Epidermal melanocyte (primary cell): ENCODE results near the gene TRIM14.
"Not testable (repeated sequence)": the region's sequence is repeated elsewhere in the genome, so short reads cannot be mapped to it uniquely, and the experiment has no call there.

Source experiments
- DNase-seq: peaks from one replicate; pipeline ENCODE4 v3.0.0; 2011; ENCODE audit warnings: low spot score; ENCODE audit not compliant: insufficient read length

Gene TRIM14

DNA sequence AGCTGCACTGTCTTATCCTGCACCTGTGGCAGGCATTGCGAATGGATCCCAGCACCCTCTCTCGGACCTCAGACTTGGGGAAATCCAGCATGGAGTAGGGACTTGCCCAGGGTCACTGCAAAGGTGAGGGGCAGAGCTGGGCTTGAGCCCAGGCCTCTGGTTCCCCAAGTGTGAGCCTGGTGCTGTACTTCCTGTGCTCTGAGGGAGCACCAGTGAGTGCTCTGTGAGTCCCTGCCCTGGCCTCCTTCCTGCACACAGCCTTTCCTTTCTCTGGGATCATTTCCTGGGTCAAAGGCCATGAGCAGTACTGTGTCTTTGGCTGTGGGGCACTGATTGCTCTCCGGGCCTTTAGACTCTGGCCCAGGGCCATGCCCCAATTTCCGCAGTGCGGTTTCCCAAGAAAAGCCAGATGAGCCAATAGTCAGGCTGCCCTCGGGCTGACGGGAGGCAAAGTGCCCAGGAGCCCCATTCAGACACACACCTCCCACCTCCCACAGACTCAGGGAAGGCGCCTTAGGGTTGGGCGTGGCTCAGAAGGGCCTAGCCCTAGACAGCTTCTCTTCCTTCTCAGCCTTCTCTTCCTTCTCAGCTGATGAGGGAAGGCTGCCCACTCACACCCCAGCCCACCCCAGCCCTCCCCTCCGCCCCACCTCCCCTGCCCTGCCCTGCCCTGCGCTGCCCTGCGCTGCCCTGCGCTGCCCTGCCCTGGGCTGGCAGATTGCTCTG, 23.3 kb upstream of the TRIM14 start:
- DNase-seq: no peak

DNA sequence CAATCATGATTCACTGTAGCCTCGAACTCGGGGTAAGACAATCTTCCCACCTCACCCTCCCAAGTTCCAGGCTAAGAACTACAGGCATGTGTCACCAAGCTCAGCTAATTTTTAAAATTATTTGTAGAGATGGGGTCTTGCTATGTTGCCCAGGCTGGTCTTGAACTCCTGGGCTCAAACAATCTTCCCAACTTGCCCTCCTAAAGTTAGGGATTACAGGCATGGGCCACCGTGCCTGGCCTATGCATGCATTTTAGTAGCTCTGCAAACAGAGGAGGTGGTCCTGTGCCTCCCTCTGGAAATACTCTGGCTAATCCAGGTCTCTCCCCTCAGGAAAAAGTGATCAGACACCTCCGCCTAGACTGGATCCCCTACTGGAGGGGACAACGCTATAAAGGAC, 21.5 kb upstream of the TRIM14 start:
- no peak for DNase-seq

DNA sequence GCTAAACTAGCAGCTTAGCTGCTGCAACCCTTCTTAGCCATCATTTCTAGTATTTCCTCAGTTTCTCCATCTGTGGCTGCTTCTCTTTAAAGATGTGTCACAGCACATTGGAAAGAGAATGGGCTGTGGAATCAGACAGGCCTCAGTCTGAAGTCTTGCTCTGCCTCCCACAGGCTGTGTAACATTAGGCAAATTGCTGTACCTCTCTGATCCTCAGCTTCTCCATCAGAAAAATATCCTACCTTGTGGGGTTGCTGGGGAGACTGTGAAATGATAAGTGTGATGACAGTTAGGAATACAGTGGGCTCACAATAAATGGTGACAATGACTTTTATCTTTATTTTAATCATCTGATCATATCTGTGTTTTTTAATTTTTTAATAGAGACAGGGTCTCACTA, 17.5 kb upstream of the TRIM14 start:
- DNase-seq: no peak

DNA sequence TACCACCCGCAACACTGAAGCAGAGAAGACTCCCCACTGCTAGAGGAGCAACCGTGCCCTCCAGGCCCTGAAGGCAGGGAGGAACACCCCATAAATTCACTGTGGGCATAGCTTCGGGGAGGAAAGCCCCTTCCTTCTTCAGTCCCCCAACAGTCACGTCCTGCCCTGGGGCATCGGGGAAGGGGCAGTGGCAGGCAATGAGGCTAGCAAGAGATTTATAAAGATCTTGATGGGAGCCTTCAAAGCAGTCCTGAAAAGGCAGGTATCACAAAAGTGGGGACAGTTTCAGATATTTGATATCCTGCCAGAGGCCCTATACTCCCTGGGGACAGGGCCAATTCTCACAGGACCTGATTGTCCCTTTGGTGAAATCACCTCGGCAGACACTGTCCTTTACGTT, 16.9 kb upstream of the TRIM14 start:
- DNase-seq: no peak

DNA sequence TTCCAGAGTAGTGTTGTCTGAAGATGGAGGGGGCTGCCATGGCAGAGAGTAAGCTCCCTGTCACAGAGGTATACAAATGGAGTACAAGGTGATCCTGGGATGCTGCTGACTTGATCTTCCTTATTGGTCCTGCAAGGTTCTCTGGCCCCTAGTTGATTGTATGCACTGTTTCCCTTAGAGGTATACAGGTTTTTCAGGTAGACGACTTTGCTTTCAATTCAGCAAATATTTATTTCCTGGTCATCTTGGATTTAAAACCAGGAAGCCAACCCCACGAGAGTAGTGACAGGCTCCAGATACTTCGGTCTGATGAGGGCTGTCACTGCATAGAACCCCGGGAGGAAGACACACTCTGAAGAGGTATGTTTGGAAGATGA, 16.5 kb upstream of the TRIM14 start:
- no peak for DNase-seq

DNA sequence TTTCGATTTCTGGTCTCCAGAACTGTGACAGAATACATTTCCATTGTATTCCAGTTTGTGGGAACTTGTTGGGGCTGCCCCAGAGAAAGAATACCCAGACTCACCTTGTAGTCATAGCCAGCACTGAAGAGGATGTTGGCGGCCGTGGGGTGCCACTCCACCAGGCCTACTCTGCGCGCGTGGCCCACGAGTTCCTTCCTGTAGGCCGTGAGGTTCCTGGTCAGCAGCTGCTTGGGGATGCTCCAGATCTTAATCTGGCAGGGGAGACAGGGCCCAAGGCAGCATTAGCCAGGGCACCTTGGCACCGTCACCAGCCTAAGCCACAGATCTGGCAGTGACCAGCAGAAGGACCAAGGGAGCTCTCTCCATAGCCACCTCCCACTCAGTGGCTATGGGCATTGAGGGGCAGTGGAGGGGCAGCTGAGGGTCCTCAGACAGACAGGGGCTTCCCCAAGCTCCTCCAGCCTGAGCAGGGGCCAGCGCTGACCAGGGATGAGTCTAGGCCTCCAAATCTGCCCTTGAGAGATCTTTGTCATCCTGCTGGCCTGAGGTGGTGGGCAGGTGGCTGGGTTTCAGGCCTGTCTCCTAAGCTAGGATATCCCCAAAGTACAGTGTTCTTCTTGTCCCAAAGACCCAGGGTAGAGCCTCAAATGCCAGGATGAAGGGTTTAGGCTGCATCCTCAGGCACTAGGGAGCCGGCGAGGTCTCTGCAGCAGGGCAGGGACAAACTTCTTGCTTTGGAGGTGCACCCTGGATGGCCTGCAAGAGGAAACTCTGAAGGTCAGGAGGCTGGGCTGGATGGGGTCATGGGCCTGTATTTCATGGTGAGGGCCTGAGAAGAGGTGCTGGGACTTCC, 15.9 kb upstream of the TRIM14 start:
- DNase-seq: no peak

DNA sequence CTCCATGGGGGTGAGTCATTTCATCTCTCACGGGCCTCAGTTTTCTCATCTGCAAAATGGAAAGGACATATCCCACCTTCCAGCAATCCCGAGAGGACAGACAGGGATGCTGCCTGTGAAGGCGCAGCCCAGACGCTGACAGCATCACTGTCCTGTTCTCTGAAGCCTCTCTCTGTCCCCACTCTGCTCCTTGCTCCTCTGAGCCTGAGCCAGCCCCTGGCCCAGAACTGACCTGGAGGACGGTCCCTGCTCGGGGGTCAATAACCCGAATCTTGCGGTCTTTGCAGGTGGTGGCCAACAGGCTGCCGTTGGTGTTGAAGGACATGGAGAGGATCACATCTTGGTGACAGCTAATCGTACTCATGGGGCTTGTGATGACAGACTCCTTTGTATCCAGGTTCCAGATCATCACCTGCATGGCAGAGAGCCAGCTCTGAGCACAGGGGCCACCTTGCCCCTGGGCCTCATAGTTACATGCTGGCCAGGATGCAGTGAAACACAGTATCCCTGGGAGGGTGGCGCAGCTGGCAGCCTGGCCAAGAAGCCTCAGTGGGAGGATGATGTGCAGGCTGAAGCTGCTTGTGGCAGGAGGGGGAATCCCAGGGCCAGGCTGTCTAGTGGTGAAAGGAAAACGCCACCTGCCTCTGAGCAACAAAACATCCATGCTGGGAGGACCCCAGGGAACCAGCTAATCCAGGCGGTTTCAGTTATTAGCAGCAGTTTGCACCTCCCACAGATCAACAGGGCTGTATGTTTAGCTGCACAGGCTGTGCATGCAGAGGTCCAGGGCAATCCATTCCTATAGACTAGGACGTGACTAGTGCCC, 14.0 kb upstream of the TRIM14 start:
- no peak for DNase-seq

DNA sequence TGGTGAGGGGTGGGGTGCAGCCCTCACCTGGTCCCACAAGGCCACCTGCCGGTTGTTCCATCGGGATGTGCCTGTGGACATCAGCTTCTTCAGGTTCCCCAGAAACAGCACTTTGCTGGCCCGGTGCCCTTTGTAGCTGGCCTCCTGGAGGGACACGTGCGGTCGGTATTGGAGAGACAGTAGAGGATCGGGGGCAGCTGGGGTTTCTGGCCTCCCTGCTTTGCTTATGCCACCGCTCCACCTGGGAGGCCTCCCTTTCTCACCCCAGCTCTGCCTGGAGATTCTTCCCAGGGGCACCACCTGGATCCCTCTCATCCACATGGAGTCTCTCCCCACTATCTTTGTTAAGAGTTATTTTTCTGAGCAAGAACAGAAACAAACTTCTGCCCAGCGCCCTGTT, 13.1 kb upstream of the TRIM14 start:
- no peak for DNase-seq

DNA sequence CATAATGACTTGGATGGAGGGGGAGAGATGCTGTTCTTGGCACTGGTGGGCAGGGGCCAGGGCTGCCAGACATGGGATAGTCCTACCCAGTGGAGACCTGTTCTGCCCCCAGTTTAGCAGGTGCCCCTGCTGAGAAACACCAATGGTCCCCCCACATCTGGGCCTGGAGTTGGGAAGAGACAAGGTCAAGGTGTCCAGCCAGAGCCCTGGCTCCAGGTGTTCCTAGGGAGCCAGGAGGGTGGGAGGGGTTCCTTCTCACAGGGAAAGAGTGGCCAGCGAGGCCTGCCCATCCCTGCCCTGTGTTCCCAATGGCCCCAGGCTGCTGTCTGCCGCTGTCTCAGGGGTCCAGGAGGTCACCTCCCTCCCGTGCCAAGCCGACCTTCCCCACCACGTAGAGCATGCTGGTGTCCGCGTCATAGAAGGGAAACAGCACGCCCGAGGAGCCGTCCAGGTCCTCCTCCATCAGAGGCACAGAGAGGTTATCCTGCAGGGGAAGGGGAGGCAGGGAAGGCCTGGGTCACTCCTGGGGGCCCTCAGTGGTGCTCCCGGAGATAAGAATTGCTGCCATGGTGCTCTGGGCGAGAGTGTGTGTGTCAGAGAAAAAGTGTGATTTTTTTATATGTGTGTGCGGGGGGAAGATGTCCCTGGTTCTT, 11.7 kb upstream of the TRIM14 start:
- DNase-seq: no peak

DNA sequence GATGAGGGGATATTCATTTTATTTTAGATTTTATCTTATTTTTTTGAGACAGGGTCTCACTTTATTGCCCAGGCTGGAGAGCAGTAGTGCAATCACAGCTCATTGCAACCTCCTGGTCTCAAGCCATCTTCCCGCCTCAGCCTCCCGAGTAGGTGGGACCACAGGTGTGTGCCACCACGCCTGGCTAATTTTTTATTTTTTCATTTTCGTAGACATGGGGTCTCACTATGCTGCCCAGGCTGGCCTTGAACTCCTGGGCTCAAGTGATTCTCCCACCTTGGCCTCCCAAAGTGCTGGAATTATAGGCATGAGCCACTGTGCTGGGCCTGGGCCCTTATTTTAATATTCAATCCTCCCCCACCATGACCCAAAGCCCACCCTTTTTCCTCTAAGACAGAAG, 11.0 kb upstream of the TRIM14 start:
- not testable (repeated sequence) for DNase-seq

DNA sequence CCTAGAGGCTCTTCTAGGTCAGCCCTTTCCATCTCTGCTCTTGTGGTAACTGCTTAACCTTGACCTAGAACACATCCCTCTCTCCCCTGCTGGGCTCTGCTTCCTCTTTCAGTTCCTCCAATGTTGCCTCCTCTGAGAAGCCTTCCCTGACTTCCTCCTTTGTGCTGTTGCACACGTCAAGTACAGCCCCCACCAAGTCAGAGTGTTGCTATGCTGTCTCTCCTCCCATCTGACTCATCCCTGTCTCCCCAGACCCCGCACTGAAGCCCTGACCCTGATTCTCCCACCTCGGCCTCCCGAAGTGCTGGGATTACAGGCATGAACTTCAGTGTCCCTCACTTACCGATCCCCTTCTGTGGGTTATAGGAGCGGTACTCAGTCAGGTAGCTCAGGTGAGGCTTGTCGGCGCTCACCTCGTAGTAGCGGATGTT, 10.4 kb upstream of the TRIM14 start:
- DNase-seq: no peak

DNA sequence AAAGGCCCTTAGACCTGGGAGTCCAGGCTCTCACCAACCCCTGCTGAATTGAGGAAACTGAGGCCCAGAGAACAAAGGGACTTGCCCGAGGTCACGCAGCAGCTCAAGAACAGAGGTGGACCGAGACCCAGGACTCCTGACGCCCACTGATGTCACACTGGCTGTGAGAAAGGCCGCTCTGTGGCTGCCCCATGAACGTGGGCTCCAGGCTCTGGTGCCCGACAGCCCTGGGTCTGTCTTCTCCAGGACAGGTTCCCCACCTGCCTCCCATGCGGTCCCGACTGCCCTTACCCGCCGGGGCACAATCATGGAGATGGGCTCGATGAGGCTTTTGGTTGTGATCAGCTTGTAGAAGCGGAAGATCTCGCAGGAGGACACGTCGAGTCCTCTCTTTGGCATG, 9.3 kb upstream of the TRIM14 start:
- no peak for DNase-seq

DNA sequence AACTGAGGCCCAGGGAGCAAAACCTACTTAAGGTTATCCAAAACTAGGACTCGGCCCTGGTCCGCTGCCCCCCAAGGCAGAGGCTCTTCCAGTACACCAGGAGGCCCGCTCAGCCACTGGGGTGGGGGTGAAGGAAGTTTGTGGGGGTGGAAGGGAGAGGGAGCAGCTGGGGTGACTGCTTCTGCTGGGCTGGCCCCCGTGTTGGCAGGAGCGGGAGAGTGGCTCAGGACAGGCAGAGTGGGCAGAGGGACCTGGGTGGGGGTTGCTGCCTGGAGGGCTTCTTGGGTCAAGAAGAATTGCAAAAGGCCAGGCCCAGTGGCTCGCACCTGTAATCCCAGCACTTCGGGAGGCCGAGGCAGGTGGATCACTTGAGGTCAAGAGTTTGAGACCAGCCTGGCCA, 8.2 kb upstream of the TRIM14 start:
- DNase-seq: no peak

DNA sequence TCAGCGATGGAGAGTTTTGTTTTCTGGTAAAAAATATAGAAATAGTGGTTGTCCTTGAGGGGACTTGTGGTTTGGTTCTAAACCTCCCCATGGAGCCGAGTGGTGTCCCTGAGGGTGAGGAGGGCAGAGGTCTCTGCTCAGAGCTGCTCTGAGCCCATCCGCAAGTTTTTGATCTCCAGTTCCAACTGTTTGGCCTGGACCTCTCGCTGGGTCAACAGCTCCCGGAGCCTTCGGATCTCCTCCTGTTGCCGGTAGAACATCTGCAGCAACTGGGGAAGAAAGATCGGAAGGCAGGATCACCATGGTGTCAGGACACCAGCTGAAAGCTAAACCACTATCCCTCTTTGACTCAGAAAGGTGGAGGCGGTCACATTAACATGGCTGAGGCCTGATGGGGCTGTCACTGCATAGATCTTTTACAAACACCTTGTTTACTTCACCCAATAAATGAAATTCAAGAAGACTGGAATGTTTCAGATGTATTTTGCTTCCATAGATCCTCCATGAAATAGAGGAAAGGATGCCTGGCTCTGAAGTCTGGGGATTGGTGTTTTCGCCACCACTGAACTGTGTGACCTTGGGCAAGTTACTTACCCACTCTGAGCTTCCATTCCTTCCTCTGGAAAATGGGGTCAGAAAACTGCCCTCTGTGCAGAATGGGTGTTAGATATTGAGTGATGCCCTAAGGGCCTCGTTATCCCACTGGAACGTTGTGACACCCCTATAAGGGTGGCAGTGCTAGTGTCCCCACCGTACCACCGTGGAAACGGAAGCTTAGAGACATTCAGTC, 5.8 kb upstream of the TRIM14 start:
- DNase-seq: no peak

DNA sequence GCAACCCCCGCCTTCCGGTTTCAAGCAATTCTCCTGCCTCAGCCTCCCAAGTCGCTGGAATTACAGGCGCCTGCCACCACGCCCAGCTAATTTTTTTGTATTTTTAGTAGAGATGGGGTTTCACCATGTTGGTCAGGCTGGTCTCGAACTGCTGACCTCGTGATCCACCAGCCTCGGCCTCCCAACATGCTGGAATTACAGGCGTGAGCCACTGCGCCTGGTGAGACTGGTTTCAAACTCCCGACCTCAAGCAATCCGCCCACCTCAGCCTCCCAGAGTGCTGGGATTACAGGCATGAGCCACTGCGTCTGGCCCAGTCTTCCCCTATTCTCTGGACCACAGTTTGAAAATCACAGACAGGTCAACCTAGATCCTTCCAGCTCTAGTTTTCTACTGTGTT, 5.1 kb upstream of the TRIM14 start:
- not testable (repeated sequence) for DNase-seq

DNA sequence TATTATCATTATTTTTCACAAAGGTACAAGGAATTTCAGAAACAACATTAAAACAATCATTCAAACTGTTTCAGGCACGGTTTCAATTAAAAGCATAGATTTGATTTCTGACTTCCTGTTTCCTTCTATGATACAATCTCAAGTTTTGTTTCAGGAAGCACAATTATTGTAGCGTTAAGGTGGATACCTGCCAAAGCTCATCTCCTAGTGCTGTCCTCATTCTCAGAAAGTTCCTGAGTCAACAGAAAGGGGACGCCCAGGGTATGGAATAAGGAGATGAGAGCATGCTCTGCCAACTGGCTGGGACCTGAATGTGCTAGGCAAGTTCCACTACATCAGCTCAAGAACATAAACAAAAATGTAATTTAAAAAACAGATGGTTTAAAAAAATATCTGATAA, 2.0 kb upstream of the TRIM14 start:
- no peak for DNase-seq

DNA sequence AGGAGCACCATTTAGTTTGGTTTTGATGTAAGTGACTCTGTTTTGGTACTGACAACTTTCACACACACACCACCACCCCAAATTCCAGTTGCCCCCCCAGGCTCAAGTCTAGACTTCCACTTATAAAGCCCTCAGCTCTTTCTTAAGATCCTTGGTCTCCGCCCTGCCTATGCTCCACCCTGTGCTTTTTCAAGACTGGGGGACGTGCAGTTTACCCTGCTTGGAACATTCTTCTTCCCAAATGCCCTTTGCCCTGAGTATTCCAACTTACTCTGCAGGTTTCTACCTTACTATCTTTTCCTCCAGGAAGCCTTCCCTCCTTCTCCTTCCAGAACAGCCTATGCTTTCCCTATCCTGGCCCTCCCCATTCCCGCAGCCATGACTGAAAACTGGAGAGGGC, 1.5 kb upstream of the TRIM14 start:
- no peak for DNase-seq

DNA sequence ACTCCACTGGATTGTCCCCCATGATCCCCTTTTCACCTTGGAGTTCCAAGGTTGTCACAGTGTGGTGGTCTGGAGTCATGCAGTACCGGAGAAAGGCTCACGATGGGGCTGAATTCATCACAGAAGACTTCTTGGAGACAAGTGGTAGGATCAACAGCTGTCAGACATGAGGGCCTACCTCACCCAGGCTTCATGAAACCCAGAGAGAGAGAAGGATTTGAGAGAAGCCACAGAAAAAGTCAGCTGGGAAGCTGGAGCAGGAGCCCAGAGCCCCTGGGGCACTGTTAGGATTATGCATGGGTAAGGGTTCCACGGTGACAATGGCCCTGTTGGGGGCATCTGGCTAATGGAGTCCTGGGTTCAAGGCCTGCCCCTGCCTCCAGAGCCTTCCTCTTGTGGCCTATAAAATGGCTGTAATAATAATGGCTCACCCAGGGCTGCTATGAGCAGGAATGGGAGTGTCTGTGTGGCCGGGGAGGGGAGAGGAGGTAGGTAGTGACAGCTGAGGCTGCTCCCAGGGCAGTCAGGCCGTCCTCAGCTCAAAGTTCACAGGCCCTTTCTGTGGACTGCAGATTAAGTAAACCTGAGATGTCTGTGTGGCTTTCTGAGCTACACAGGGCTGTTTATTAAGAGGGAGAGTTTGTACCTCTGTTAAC, 910 bp downstream of the TRIM14 start:
- DNase-seq: peak; percentile 31

DNA sequence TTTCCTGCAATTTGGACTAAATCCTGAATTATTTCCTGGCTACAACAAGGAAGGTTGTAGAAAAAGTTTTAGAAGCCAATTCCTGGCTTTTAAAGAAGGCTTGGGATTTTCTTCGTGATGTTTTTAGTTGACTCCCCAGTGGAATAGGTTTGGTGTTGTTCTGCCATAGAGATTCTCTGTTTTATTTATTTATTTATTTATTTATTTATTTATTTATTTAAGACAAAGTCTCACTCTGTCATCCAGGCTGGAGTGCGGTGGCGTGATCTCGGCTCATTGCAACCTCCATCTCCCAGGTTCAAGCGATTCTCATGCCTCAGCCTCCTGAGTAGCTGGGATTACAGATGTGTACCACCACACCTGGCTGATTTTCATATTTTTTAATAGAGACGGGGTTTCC, 1.9 kb downstream of the TRIM14 start:
- DNase-seq: not testable (repeated sequence)

DNA sequence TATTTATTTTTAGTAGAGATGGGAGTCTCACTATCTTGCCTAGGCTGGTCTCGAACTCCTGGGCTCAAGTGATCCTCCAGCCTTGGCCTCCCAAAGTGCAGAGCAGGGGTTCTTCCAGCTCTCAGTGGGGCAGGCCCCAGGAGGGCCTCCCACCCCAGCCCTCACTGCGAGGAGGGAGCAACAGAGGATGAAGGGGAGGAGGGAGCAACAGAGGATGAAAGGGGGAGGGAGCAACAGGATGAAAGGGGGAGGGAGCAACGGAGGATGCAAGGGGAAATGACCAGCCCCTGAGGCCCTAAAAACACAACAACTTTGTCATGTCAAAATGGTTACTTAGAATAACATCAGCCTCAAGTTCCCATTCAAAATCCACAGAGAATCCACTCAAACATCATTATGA, 10.0 kb downstream of the TRIM14 start:
- no peak for DNase-seq
